Measurements from ENCODE around the gene CAMK2D. TPM values are rescaled to one million over a fixed set of nuclear protein-coding genes. Genes with fewer than 3 reads are reported as not detected.
"Not testable (repeated sequence)": the region's sequence is repeated elsewhere in the genome, so short reads cannot be mapped to it uniquely, and the experiment has no call there.

The CAMK2D gene
- polyA plus RNA-seq, 2 of the 4 experiments (the other 2 are of a cell fraction) = 19.1 to 59.9 TPM

DNA sequence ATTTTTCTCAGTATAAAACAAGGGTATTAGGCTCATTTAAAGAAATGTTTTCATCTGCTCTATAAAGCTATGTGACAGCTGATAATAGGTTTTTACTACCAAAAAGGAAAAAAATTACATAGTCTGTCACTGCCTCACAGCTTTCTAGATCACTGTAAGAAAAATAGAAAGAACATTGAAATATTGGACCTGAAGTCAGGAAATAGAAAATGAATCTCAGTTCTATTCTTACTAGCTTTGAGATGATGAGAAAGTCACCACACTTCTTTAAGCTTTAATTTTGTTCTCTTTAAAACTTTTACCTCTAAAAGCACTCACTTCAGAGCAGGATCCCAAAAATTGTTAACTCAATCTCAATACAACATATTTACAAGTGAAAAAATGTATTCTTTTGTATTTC, 45.3 kb upstream of the CAMK2D start (continued):
- TF ChIP-seq, protein P1, sequence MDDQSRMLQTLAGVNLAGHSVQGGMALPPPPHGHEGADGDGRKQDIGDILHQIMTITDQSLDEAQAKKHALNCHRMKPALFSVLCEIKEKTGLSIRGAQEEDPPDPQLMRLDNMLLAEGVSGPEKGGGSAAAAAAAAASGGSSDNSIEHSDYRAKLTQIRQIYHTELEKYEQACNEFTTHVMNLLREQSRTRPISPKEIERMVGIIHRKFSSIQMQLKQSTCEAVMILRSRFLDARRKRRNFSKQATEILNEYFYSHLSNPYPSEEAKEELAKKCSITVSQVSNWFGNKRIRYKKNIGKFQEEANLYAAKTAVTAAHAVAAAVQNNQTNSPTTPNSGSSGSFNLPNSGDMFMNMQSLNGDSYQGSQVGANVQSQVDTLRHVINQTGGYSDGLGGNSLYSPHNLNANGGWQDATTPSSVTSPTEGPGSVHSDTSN (IDR thresholded peaks at IDR 0.05) = no peak

DNA sequence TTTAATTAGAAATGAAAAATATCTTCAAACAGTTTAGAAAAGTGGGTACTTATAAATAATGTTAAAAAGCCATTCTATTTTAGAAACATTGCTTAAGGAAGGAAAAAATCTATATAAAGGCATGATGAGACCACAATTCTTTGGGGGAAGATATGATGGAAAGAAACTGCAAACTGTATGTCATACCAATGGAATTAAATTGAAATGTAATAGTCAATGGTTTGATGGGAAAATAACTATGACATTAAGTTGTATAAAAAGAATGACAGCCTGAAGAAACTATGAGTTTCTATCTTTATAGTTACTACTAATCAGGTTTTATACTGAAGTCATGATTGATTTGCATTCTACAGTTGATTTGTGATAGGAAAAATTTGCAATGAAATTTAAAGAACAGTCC, 40.3 kb upstream of the CAMK2D start:
- Histone ChIP-seq H3K9me3 (no peaks in the 10 kb centered on the region), H3K4me2 (no peak overlapping the region), H3K27ac (no peak overlapping the region), H3K4me3 (no peak overlapping the region), H3K4me1 (no peaks in the 10 kb centered on the region)
- ATAC-seq (no peak), FAIRE-seq (no peak), DNase-seq (ENCODE audit: low read depth in 1 of 2, low spot score in 1 of 2) (no peak)
- TF ChIP-seq JUN (IDR thresholded peaks at IDR 0.05) (no peak), KDM1A (IDR thresholded peaks at IDR 0.05; ENCODE audit: low read depth) (no peak), MYC (IDR thresholded peaks at IDR 0.05; ENCODE audit: borderline replicate concordance, low read length) (no peak), POLR2A (IDR thresholded peaks at IDR 0.05; ENCODE audit: low read length) (no peak), POLR2AphosphoS2 (conservative IDR thresholded peaks at IDR 0.05; ENCODE audit: low read length) (no peak), FOXS1 (CRISPR knock-in tag; IDR thresholded peaks at IDR 0.05) (no peak), PHF8 (IDR thresholded peaks at IDR 0.05; ENCODE audit: borderline replicate concordance, low read depth) (no peak), EHMT2 (IDR thresholded peaks at IDR 0.05; ENCODE audit: low read depth) (no peak), KDM5A (IDR thresholded peaks at IDR 0.05) (no peak), HOXA7 (CRISPR knock-in tag; IDR thresholded peaks at IDR 0.05) (no peak), RCOR1 (IDR thresholded peaks at IDR 0.05; ENCODE audit: low read depth, low read length) (no peak), RAD21 (conservative IDR thresholded peaks at IDR 0.05 in 1 of 2, IDR thresholded peaks at IDR 0.05 in 1 of 2) (no peak), EHF (CRISPR knock-in tag; IDR thresholded peaks at IDR 0.05) (no peak), CHD4 (IDR thresholded peaks at IDR 0.05; ENCODE audit: borderline replicate concordance) (no peak)
- TF ChIP-seq, protein P2, sequence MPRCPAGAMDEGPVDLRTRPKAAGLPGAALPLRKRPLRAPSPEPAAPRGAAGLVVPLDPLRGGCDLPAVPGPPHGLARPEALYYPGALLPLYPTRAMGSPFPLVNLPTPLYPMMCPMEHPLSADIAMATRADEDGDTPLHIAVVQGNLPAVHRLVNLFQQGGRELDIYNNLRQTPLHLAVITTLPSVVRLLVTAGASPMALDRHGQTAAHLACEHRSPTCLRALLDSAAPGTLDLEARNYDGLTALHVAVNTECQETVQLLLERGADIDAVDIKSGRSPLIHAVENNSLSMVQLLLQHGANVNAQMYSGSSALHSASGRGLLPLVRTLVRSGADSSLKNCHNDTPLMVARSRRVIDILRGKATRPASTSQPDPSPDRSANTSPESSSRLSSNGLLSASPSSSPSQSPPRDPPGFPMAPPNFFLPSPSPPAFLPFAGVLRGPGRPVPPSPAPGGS (IDR thresholded peaks at IDR 0.05) = no peak
- TF ChIP-seq, protein P1 (IDR thresholded peaks at IDR 0.05) = no peak
- TF ChIP-seq, protein P3, sequence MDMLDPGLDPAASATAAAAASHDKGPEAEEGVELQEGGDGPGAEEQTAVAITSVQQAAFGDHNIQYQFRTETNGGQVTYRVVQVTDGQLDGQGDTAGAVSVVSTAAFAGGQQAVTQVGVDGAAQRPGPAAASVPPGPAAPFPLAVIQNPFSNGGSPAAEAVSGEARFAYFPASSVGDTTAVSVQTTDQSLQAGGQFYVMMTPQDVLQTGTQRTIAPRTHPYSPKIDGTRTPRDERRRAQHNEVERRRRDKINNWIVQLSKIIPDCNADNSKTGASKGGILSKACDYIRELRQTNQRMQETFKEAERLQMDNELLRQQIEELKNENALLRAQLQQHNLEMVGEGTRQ (IDR thresholded peaks at IDR 0.05) = no peak
- CTCF ChIA-PET = no interaction called here
- POLR2A ChIA-PET = no interaction called here

DNA sequence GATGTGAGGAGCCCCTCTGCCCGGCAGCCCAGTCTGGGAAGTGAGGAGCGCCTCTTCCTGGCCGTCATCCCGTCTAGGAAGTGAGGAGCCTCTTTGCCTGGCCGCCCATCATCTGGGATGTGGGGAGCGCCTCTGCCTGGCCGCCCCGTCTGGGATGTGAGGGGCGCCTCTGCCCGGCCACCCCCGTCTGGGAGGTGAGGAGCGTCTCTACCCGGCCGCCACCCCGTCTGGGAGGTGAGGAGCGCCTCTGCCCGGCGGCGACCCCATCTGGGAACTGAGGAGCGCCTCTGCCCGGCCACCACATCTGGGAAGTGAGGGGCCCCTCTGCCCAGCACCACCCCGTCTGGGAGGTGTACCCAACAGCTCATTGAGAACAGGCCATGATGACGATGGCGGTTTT, 34.8 kb upstream of the CAMK2D start:
- POLR2A ChIA-PET; ATAC-seq; H3K9me3 ChIP-seq; H3K4me2 ChIP-seq; H3K27ac ChIP-seq; CTCF ChIA-PET; H3K4me3 ChIP-seq; H3K4me1 ChIP-seq; DNase-seq (ENCODE audit: low read depth in 1 of 2, low spot score in 1 of 2); FAIRE-seq: not testable (repeated sequence)
- WGBS (ENCODE audit: missing lambda C conversion rate) = 65% methylated on average over 2 of the region's 24 CpGs

DNA sequence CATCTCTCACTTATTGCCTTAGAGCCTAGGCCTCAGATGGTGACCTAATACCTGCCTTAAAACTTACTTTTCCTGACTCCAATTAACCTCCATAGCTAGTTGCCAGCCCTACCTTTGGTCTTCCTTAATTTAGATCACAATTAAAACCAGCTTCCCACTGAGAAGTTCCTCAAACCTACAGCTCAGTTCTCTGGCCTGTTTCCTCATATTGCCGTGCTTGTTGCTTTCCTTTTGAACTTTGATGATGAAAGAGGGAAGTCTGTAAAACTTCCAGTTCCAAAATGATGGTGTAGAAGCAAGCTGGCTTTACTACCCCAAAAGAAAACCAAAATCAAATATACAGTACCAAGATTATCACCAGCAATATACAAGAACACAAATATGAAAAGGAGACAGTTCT, 28.9 kb upstream of the CAMK2D start:
- H3K4me3 ChIP-seq = no peak overlapping the region
- WGBS (ENCODE audit: missing lambda C conversion rate) = 68% methylated on average over 1 of the region's 1 CpG
- H3K27ac ChIP-seq = no peak overlapping the region
- H3K4me1 ChIP-seq = no peaks in the 10 kb centered on the region; the same call in 2 of the 3 replicates
- FAIRE-seq (no peak), ATAC-seq (no peak), DNase-seq (ENCODE audit: low read depth in 1 of 2, low spot score in 1 of 2) (no peak)
- H3K4me2 ChIP-seq = no peak overlapping the region
- ChIA-PET CTCF (interaction anchor here (0.7 kb wide), 1 partner anchor 155 kb away, joined by 4 read pairs; no protein-coding TSS in a partner anchor), POLR2A (no interaction called here)
- no peaks in the 10 kb centered on the region for H3K9me3 ChIP-seq
- TF ChIP-seq, protein P4, sequence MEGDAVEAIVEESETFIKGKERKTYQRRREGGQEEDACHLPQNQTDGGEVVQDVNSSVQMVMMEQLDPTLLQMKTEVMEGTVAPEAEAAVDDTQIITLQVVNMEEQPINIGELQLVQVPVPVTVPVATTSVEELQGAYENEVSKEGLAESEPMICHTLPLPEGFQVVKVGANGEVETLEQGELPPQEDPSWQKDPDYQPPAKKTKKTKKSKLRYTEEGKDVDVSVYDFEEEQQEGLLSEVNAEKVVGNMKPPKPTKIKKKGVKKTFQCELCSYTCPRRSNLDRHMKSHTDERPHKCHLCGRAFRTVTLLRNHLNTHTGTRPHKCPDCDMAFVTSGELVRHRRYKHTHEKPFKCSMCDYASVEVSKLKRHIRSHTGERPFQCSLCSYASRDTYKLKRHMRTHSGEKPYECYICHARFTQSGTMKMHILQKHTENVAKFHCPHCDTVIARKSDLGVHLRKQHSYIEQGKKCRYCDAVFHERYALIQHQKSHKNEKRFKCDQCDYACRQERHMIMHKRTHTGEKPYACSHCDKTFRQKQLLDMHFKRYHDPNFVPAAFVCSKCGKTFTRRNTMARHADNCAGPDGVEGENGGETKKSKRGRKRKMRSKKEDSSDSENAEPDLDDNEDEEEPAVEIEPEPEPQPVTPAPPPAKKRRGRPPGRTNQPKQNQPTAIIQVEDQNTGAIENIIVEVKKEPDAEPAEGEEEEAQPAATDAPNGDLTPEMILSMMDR (IDR thresholded peaks at IDR 0.05) = no peak
- no peak for TF ChIP-seq NR3C1 (IDR thresholded peaks at IDR 0.05)
- no peak for TF ChIP-seq HDAC2 (IDR thresholded peaks at IDR 0.05)
- TF ChIP-seq RNF2 (IDR thresholded peaks at IDR 0.05; ENCODE audit: borderline replicate concordance, low read depth) = no peak
- no peak for TF ChIP-seq SREBF2 (IDR thresholded peaks at IDR 0.05)
- TF ChIP-seq BHLHE40 (IDR thresholded peaks at IDR 0.05; ENCODE audit: low read depth, low read length) = no peak
- TF ChIP-seq ZFP36 (IDR thresholded peaks at IDR 0.05; ENCODE audit: borderline replicate concordance, partially characterized antibody) = no peak
- TF ChIP-seq MAFK (IDR thresholded peaks at IDR 0.05; ENCODE audit: partially characterized antibody) = no peak
- TF ChIP-seq KDM5A (IDR thresholded peaks at IDR 0.05) = no peak
- no peak for TF ChIP-seq EHMT2 (IDR thresholded peaks at IDR 0.05; ENCODE audit: low read depth)
- TF ChIP-seq RFX5 (IDR thresholded peaks at IDR 0.05) = no peak
- no peak for TF ChIP-seq KDM1A (IDR thresholded peaks at IDR 0.05; ENCODE audit: low read depth)
- TF ChIP-seq, protein P5, sequence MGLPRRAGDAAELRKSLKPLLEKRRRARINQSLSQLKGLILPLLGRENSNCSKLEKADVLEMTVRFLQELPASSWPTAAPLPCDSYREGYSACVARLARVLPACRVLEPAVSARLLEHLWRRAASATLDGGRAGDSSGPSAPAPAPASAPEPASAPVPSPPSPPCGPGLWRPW (IDR thresholded peaks at IDR 0.05) = no peak
- TF ChIP-seq SMC3 (IDR thresholded peaks at IDR 0.05) = no peak
- TF ChIP-seq HEYL (CRISPR knock-in tag; IDR thresholded peaks at IDR 0.05) = no peak

Data from A549 (cell line).